ENCODE data around the gene GPR62. TPM values are rescaled to one million over a fixed set of nuclear protein-coding genes. Genes with fewer than 3 reads are reported as not detected.
A peak's percentile ranks its signal among the peaks of the same experiment; 100 is the strongest.

GPR62 gene
- total and polyA plus RNA-seq, 2 experiments from 2014 or later, result 0.10 to 0.38 TPM

- H3K4me1 ChIP-seq (ENCODE audit: insufficient read depth), result no peaks in the 10 kb centered on the region
- Mint-ChIP-seq H3K36me3 (ENCODE audit: low read depth) (peaks cover 36% of the 10 kb centered on the region), H3K4me1 (no peaks in the 10 kb centered on the region), H3K27me3 (ENCODE audit: insufficient read depth, low read depth, poor library complexity) (peaks cover 2% of the 10 kb centered on the region), H3K4me3 (no peak overlapping the region), H3K9me3 (no peaks in the 10 kb centered on the region), H3K27ac (no peak overlapping the region)
- H2AFZ ChIP-seq, result no peak overlapping the region
- no peaks in the 10 kb centered on the region for H3K79me2 ChIP-seq (replicated peaks; ENCODE audit: insufficient read depth)
- H3K27ac ChIP-seq (ENCODE audit: low read depth), result no peak overlapping the region
- H4K20me1 ChIP-seq (replicated peaks; ENCODE audit: insufficient read depth), result peaks cover 3% of the 10 kb centered on the region
- H3K36me3 ChIP-seq (ENCODE audit: insufficient read depth), result peaks cover under 1% of the 10 kb centered on the region; the same call in 1 of the 2 replicates
- no peak overlapping the region for H3K4me2 ChIP-seq
- H3K4me3 ChIP-seq, result no peak overlapping the region
- H3K9me2 ChIP-seq (ENCODE audit: insufficient read depth), result no peaks in the 10 kb centered on the region
- no peak for TF ChIP-seq STAT1 (IDR thresholded peaks at IDR 0.05; ENCODE audit: unreplicated experiment)
- TF ChIP-seq REST (IDR thresholded peaks at IDR 0.05; ENCODE audit: unreplicated experiment), result peak; percentile 93
- H3K27me3 ChIP-seq (ENCODE audit: insufficient read depth), result no peaks in the 10 kb centered on the region
- DNase-seq (ENCODE audit: low spot score) (peak; percentile 66), ATAC-seq (peak; percentile 83)
- H3F3A ChIP-seq (replicated peaks; ENCODE audit: low read depth), result no peaks in the 10 kb centered on the region
Observed at GRCh38 chr3:51929420-51930003, 25.7 kb upstream of the GPR62 start.

- Histone ChIP-seq H3K36me3 (ENCODE audit: insufficient read depth) (peaks cover 7% of the 10 kb centered on the region; the same call in 1 of the 2 replicates), H3K4me2 (no peak overlapping the region), H3K4me3 (no peak overlapping the region), H3K79me2 (replicated peaks; ENCODE audit: insufficient read depth) (no peaks in the 10 kb centered on the region), H2AFZ (no peak overlapping the region), H4K20me1 (replicated peaks; ENCODE audit: insufficient read depth) (peaks cover 3% of the 10 kb centered on the region), H3K4me1 (ENCODE audit: insufficient read depth) (no peaks in the 10 kb centered on the region), H3F3A (replicated peaks; ENCODE audit: low read depth) (no peaks in the 10 kb centered on the region), H3K27me3 (ENCODE audit: insufficient read depth) (no peaks in the 10 kb centered on the region), H3K27ac (ENCODE audit: low read depth) (no peak overlapping the region), H3K9me2 (ENCODE audit: insufficient read depth) (no peaks in the 10 kb centered on the region)
- TF ChIP-seq POLR2AphosphoS5 (IDR thresholded peaks at IDR 0.05; ENCODE audit: low read depth) (no peak), CTCF (conservative IDR thresholded peaks at IDR 0.05; ENCODE audit: low read depth in 2 of 2) (no peak), ZNF462 (CRISPR knock-in tag; IDR thresholded peaks at IDR 0.05) (no peak), NANOG (IDR thresholded peaks at IDR 0.05; ENCODE audit: borderline replicate concordance) (no peak), EZH2phosphoT487 (IDR thresholded peaks at IDR 0.05; ENCODE audit: unreplicated experiment) (no peak), CREB1 (CRISPR knock-in tag; IDR thresholded peaks at IDR 0.05; ENCODE audit: low read depth) (no peak), STAT1 (IDR thresholded peaks at IDR 0.05; ENCODE audit: unreplicated experiment) (no peak), ETS1 (IDR thresholded peaks at IDR 0.05) (no peak)
- Mint-ChIP-seq H3K9me3 (no peaks in the 10 kb centered on the region), H3K36me3 (ENCODE audit: low read depth) (peaks cover 46% of the 10 kb centered on the region), H3K4me1 (no peaks in the 10 kb centered on the region), H3K27me3 (ENCODE audit: insufficient read depth, low read depth, poor library complexity) (peaks cover 2% of the 10 kb centered on the region), H3K27ac (no peak overlapping the region), H3K4me3 (no peak overlapping the region)
- ATAC-seq (no peak), DNase-seq (ENCODE audit: low spot score) (no peak)
Observed at GRCh38 chr3:51930439-51930838, 24.7 kb upstream of the GPR62 start.
